ENCODE data around the gene KLHL14.
A peak's percentile ranks its signal among the peaks of the same experiment; 100 is the strongest.

KLHL14 gene

DNA sequence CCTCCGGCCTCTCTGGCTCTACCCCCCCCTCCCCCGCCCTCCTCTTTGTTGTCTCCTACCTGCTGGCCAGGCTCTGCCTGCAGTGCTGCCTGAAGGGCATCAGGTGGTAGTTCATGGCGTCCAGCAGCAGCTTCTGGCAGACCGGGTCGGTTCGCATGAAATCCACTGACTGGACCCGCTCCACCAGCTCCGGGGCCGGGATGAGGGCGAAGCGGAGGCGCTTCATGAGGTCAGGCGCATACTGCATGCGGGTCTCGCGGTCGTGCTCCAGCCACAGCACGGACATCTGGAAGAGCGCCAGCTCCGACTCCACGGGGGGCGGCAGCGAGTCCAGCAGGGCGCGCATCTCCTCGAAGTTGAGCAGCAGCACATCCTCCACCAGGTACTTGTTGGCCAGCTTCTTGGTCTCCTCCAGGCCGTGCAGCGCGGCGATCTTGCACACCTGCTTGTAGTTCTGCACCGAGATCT is 3.2 kb downstream of the KLHL14 start:
- FAIRE-seq (peak; percentile 21), DNase-seq (ENCODE audit: insufficient read length) (no peak)
- no peak for TF ChIP-seq POLR2AphosphoS5 (IDR thresholded peaks at IDR 0.05; ENCODE audit: low read depth, low read length)
- no peak for TF ChIP-seq TAF1 (IDR thresholded peaks at IDR 0.05; ENCODE audit: borderline replicate concordance, low read depth, low read length)
- no peak for TF ChIP-seq POLR2A (IDR thresholded peaks at IDR 0.05; ENCODE audit: low read depth, low read length)

- FAIRE-seq (no peak), DNase-seq (ENCODE audit: insufficient read length) (no peak)
- TF ChIP-seq POLR2A (IDR thresholded peaks at IDR 0.05; ENCODE audit: low read depth, low read length), result no peak
- TF ChIP-seq POLR2AphosphoS5 (IDR thresholded peaks at IDR 0.05; ENCODE audit: low read depth, low read length), result no peak
- TF ChIP-seq TAF1 (IDR thresholded peaks at IDR 0.05; ENCODE audit: borderline replicate concordance, low read depth, low read length), result no peak
Observed at GRCh38 chr18:32769071-32769585, 3.7 kb downstream of the KLHL14 start.

GRCh38 chr18:32767400-32767799 is 5.4 kb downstream of the KLHL14 start:
- no peak for DNase-seq (ENCODE audit: insufficient read length)
- TF ChIP-seq POLR2A (IDR thresholded peaks at IDR 0.05; ENCODE audit: low read depth, low read length) (no peak), POLR2AphosphoS5 (IDR thresholded peaks at IDR 0.05; ENCODE audit: low read depth, low read length) (no peak), TAF1 (IDR thresholded peaks at IDR 0.05; ENCODE audit: borderline replicate concordance, low read depth, low read length) (no peak)
- no peak for FAIRE-seq

DNA sequence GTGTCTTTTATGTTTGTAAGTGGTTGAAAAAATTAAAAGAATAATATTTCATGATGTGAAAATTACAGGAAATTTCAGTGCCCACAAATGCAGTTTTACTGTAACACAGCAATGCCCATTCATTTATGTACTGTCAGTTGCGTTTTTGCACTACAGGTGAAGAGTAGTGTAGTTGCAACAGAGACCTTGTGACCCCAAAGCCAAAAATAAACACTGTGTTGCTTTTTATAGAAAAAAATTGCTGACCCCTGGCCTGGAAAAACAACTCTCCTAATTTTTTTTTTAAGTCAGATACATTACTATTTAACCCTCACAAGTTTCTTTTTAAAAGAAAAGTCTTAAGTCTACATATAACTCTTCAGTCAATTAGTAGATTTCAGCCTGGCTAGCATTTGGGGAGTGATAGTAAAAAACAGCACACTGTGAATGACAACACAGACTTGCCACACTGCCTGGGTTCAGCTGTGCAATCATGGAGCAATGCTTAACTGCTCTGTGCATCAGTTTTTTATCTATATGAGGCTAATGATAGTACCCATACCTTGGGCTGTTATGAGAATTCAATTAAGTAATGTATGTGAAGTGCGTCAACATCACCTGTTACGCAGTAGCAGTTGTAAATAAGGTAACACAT is 8.1 kb downstream of the KLHL14 start:
- TF ChIP-seq POLR2A (IDR thresholded peaks at IDR 0.05; ENCODE audit: low read depth, low read length) (no peak), TAF1 (IDR thresholded peaks at IDR 0.05; ENCODE audit: borderline replicate concordance, low read depth, low read length) (no peak), POLR2AphosphoS5 (IDR thresholded peaks at IDR 0.05; ENCODE audit: low read depth, low read length) (no peak)
- no peak for DNase-seq (ENCODE audit: insufficient read length)
- FAIRE-seq, result no peak

DNA sequence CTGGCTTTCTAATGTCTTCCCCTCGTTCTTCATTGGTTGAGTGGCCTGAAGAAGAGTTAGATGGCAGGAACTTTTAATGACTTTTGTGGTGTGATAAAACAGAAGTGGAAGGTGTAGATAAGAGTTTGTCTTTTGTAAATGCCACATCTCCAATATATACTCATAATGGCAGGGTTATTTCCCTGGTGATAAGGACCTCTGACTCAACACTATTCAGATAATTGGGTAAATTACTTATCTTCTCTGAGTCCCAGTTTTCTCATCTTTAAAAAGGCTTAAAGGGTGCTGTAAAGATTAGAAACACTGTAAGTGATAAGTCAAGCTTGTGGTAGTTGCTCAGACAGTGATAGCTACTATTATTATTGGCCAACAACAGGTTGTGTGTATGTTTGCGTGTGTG is 9.5 kb downstream of the KLHL14 start:
- no peak for TF ChIP-seq POLR2A (IDR thresholded peaks at IDR 0.05; ENCODE audit: low read depth, low read length)
- no peak for TF ChIP-seq POLR2AphosphoS5 (IDR thresholded peaks at IDR 0.05; ENCODE audit: low read depth, low read length)
- no peak for TF ChIP-seq TAF1 (IDR thresholded peaks at IDR 0.05; ENCODE audit: borderline replicate concordance, low read depth, low read length)
- FAIRE-seq, result no peak
- no peak for DNase-seq (ENCODE audit: insufficient read length)

DNA sequence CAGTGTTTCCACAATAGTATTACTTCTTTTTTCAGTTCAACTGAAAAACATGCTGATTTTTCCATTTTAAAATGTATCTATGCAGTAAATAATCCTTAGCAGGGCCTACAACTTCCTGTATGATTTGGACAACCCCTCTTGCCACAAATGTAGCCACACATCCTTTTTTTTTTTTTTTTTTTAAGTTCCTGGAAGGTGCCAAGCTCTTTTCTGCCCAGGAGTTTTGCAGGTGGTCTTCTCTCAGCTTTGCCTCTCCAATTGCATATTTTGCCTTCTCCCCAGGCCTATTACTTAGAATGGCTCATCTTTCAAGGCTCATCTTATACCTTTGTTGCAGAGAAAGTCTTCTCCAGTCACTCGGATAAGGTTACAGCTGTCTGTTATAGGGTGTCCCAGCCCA is 11.6 kb downstream of the KLHL14 start:
- no peak for FAIRE-seq
- DNase-seq (ENCODE audit: insufficient read length), result no peak
- TF ChIP-seq TAF1 (IDR thresholded peaks at IDR 0.05; ENCODE audit: borderline replicate concordance, low read depth, low read length) (no peak), POLR2AphosphoS5 (IDR thresholded peaks at IDR 0.05; ENCODE audit: low read depth, low read length) (no peak), POLR2A (IDR thresholded peaks at IDR 0.05; ENCODE audit: low read depth, low read length) (no peak)

GRCh38 chr18:32760391-32760790 is 12.4 kb downstream of the KLHL14 start:
- FAIRE-seq, result peak; percentile 90
- no peak for DNase-seq (ENCODE audit: insufficient read length)
- TF ChIP-seq POLR2A (IDR thresholded peaks at IDR 0.05; ENCODE audit: low read depth, low read length), result no peak
- TF ChIP-seq TAF1 (IDR thresholded peaks at IDR 0.05; ENCODE audit: borderline replicate concordance, low read depth, low read length), result no peak
- no peak for TF ChIP-seq POLR2AphosphoS5 (IDR thresholded peaks at IDR 0.05; ENCODE audit: low read depth, low read length)

GRCh38 chr18:32759611-32760167 is 13.1 kb downstream of the KLHL14 start:
- TF ChIP-seq TAF1 (IDR thresholded peaks at IDR 0.05; ENCODE audit: borderline replicate concordance, low read depth, low read length) (no peak), POLR2A (IDR thresholded peaks at IDR 0.05; ENCODE audit: low read depth, low read length) (no peak), POLR2AphosphoS5 (IDR thresholded peaks at IDR 0.05; ENCODE audit: low read depth, low read length) (no peak)
- peak; percentile 46 for FAIRE-seq
- DNase-seq (ENCODE audit: insufficient read length), result no peak

DNA sequence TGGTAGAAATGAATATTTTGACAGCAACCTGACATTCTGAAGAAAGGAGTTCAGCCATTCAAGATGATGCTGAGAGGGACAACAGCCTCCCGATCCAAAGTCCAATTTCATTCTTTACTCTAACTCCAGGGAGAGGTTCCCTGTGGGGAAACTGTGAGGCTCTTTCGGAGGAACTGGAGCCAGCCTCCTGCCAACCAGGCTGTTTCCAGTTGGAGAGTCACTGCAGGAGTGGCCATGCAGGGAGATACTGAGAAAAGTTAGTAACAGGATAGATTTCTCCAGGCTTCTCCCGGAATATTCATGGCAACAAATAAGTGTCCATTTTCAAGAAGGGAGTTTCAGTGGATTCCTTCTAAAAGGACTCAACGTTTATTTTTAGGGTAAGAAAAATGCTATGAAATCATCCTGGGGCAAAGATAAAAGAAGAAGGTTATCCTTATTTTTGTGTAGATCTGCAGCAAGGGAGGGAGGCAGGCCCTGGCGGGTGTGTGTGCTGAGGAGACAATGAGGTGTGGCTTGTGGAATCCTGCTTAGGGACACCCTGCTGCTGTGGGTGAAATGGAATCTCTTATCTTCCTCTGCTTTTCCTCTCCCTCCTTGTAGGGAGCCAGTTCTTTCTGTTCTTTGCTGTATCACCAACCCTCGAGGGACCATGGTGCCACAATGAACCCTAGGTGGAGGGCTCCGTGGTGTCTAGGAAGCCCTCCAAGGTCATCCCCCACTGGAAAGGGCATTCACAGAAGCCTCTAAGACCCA is 18.1 kb downstream of the KLHL14 start:
- FAIRE-seq, result no peak
- DNase-seq (ENCODE audit: insufficient read length), result no peak
- TF ChIP-seq TAF1 (IDR thresholded peaks at IDR 0.05; ENCODE audit: borderline replicate concordance, low read depth, low read length), result no peak
- TF ChIP-seq POLR2AphosphoS5 (IDR thresholded peaks at IDR 0.05; ENCODE audit: low read depth, low read length), result no peak
- TF ChIP-seq POLR2A (IDR thresholded peaks at IDR 0.05; ENCODE audit: low read depth, low read length), result no peak

GRCh38 chr18:32753656-32754260 is 19.1 kb downstream of the KLHL14 start:
- TF ChIP-seq POLR2AphosphoS5 (IDR thresholded peaks at IDR 0.05; ENCODE audit: low read depth, low read length) (no peak), TAF1 (IDR thresholded peaks at IDR 0.05; ENCODE audit: borderline replicate concordance, low read depth, low read length) (no peak), POLR2A (IDR thresholded peaks at IDR 0.05; ENCODE audit: low read depth, low read length) (no peak)
- DNase-seq (ENCODE audit: insufficient read length) (no peak), FAIRE-seq (peak; percentile 40)

- DNase-seq (ENCODE audit: insufficient read length), result no peak
- TF ChIP-seq TAF1 (IDR thresholded peaks at IDR 0.05; ENCODE audit: borderline replicate concordance, low read depth, low read length), result no peak
- TF ChIP-seq POLR2AphosphoS5 (IDR thresholded peaks at IDR 0.05; ENCODE audit: low read depth, low read length), result no peak
- TF ChIP-seq POLR2A (IDR thresholded peaks at IDR 0.05; ENCODE audit: low read depth, low read length), result no peak
- no peak for FAIRE-seq
Observed at GRCh38 chr18:32750328-32750727, 22.5 kb downstream of the KLHL14 start.

Measured in GM12892 (cell line).